HG03457 (cell line): ENCODE data around the gene ARHGEF16.

Experiments
- ATAC-seq: cut with Tn5 transposase; IDR thresholded peaks from one replicate; pipeline ENCODE4 v1.9.1; 2021; ENCODE audit warnings: moderate number of reproducible peaks; ENCODE audit not compliant: unreplicated experiment

The ARHGEF16 gene

DNA sequence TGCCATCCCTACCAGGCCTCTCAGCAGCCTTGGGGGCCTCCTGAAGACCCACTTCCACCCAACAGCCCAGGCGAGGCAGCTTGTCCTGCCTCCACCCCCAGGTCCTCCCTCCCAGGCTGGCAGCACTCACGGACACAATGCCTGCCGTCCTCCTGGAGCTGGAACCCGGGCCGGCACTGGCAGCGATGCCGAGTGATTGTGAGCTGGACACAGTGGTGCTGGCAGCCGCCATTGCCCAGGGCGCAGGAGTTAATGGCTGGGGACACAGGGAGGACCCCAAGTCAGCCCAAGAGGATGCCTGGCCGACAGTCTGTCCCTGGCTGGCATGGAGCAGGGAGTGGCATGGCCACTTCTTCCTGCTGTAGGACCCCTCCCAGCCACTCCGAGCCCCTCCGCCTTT lies 60.8 kb downstream of the ARHGEF16 start:
- ATAC-seq = no peak

DNA sequence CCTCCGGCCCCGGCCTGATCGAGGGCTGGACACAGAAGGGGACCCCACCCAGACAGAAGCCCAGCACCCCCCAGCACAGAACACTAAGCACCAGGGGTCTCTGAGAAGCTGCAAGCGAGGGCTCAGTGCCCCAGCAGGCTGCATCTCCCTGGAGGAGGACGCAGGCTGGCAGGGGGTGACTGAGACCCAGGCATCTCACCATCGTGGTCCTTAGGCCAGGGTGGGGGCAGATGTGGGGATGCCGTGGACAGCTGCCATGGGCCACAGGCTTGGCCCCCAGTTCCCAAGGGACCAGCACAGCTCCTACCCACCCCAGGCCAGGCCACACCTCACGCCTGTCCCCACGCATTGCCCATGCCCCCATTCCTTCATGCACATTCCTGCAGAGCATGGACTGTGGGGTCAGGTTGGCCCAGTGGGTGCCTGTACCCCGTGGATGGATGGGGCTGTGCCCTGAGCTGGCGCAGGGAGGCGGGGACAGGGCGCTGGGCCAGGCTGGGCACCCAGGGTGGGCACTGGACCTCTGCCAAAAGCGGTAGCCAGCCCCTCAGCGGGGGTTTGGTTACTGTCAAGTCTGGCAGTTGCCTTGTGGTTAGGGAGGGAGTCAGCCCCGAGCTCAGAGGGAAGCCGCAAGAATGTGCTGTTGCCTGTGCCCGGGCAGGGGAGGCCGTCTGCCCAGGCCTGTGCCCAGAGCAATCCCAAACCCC lies 61.5 kb downstream of the ARHGEF16 start:
- ATAC-seq = no peak

DNA sequence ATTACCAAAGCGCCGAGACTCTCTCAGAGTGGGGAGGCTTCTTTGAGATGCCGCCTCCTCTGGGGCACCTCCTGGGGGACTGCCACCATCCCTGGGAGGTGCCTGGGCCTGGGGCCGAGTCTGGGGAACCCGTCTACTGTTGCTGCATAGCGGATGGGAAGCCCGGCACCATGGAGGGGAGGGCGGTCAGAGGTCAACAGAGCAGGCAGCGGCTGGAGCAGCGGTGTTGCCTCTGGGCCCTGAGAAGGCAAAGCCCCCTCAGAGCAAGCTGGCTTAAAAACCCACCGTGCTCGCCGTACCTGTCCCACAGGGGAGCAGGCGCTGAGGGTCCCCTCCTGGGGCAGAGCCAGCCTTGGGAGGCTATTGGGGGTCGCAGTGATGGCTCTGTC lies 62.0 kb downstream of the ARHGEF16 start:
- no peak for ATAC-seq

DNA sequence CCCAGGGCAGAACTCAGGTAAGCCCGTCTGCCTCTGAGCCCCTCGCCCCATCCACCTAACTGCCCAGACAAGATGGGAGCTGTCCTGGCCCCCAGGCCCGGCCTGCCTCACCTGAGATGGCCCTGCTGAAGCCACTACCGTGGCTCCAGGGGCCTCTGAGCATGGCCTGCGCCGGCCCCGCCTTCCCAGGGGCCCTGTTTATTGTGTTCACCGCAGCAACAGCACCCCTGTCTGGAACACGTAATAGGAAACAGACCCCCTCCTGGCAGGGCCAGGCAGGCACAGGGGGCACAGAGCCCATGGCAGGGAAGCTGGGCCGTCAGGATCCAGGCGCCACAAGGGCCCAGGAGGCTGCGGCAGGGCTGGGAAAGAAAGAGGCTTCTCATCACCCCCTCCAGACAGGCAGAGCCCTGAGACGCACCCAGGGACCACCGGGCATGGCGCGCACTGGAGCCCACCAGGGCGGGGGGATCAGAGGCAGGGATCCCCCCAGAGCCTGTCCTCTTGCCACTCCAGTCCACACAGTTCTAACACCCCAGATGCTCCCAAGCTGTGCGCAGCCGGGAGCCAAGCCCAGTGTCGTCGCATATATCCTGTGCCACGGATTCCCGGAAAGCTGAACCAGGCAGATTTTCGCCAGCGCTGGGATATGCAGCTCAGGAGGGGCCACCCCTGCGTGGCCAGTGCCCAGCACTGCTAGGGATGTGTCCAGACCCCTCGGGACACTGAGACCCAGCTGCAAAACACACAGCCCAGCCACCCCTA lies 62.6 kb downstream of the ARHGEF16 start:
- ATAC-seq = no peak

DNA sequence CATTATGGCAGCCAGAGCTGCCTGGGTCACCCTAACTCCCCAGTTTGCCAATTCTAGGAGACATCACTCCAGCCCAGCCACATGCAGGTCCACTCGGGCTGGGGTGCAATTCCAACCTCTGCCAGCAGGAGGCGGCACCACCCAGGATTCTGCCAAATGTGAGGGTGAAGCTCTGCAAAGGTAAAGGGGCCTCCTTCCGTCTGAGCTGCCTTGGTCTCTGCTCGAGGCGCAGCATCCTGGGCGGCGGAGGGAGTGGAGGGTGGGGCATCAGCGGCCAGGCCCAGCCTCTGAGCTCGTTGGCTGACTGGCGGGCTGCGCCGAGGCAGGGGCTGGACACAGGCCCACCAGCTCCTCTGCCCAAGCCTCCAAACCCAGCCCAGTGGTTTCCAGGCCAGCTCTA lies 63.8 kb downstream of the ARHGEF16 start:
- ATAC-seq = no peak

DNA sequence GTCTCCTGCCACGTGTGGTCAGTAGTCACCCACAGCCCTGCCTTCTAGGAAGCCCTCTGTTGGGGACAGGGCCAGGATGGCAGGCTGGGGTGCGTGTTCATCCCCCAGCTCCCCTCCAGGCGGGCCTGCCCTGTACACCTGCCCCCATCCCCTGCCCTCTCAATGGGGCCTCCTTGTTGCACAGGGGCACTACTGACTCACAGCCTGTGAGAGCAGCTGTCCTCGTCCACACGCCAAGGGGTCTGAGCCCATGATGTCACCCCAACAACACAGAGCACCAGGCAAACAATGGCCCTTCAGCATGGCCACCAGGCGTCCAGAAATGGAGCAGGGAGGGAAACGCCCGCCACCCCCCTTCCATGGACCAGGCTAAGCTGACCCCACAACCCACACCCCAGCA lies 64.3 kb downstream of the ARHGEF16 start:
- no peak for ATAC-seq

DNA sequence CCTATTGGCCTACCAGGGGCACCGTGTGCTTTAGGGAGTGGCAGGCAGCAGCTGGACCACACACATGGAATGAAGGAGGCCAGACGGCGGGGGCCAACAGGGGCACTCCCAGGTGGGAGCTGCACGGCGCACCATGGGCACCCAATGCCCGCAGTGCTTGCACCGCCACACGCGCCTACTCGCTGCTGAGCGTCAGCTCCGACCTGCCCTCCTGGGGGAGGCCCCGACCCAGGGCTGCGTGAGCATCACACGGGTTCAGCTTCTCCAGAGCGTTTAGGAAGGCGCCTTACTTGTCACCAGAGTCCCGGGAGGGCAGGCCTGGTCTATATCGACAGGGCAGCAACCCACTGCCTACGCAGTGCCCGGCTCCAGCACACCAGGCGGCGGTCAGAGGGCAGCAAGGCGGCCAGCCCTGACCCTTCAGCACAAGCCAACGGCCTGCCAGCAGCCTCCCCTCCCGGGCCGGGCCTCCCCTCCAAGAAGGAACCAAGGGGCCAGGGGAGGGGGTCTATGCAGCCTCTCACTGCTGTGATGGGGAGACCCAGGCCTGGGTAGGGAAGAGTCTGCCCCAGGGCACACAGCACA lies 64.9 kb downstream of the ARHGEF16 start:
- no peak for ATAC-seq

DNA sequence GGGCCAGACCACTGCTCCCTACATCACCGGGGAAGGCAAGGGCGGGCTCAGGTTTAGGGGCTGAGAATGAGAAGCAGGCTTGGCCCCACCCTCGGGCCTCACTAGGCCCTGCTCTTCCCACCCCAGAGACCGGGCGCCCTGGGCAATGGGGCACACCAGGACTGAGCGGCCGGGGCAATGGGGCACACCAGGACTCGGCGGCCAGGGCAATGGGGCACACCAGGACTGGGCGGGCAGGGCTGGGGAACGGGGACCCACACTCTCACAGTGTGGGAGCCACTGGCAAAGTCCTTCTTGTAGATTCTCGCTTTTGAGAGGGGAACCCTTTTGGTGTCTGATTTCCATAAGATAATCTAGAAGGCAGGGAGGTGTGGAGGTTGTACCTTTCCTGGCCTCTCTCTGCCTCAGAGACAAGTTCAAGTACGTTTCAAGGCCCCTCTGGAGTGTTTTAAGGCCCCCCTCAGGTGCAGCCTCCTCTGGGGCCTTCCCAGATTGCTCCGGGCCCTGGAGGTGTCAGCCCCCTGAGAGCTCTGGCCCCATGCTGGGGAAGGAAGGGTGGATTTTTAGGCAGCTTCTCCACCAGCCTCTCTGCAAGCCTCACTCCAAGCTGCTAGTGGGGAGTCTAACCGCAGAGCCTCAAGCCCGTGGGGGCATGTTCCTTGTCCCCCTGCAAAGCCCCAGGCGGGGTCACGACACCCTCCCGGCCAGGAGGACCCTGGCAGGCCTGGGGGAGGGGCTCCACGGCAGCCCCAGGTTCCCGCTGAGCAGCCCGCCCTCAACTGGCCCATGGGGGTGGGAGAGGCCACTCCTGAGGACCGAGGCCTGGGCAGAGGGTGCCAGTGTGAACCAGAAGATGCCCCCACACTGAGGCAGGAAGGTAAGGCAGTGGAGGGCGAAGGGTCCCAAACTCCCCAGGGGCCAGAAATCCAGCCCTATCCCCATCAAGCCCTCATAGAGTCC lies 66.2 kb downstream of the ARHGEF16 start:
- ATAC-seq = no peak

DNA sequence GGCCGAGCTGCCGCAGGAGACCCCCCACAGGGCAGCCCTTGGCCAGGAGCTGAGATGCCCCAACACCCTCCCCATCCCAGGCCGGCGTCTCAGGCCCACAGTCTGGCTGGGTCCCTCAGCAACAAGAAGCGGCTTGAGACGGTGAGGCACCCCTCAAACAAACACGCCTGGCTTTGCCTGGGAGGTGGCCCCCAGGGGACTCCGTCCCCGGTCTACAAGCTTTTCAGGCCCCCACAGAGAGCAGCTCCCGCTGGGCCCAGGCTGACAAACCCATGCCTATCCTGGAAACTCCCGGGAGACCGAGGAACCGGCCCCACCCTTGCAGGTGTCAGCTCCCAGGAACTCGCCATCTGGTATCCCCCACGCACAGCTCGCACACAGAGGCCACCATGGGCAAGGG lies 67.0 kb downstream of the ARHGEF16 start:
- no peak for ATAC-seq

DNA sequence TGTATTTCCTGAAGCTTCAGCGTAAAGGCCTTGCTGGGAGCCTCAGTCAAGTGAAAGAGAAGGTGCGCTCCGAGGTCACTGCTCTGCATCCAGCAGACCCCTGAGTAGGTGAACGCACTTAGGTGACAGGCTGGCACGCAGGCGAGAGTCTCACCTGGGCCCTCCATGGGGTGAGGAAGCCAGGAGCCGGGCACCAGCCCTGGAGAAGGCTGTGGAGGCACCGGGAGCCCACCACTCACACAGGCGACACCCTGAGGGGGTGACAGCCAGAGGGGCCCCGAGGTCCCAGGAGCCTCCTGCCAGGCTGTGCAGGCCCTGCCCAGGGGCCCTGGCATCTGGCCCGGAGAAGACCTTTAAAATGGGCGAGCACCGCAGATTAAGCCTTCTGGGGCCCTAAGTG lies 67.6 kb downstream of the ARHGEF16 start:
- no peak for ATAC-seq

DNA sequence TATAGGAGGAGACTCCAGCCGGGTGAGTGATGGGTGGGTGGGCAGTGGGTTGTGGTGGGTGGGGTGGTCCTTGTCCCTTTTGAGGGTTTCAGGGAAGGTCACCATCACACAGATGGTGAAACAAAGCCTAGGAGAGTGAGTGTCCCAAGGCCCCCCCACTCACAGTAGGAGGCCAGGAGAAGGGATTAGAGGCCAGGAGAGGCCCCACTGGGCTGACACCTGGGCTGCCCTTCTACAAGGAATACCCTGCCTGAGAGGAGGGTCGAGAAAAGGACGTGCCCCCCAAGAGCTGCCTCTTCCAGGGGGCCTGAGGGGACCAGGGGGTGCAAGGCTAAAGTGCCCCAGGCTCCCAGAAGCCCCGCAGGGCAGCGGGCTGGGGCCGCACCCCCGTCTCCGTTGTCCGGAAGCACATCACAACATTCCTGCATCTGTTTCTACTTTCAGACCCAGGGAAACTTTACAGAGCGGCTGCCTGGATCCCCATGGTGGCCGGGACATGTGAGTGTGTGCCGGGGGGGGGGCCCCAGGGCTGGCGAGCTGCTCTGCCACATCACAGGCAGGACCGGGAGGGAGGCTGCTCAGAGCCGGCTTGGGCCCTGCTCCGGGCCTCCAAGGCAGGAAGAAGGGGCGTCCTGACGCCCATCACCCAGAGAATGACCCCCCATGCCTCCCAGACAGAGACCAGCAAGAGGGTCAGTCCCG lies 68.2 kb downstream of the ARHGEF16 start:
- ATAC-seq = no peak

DNA sequence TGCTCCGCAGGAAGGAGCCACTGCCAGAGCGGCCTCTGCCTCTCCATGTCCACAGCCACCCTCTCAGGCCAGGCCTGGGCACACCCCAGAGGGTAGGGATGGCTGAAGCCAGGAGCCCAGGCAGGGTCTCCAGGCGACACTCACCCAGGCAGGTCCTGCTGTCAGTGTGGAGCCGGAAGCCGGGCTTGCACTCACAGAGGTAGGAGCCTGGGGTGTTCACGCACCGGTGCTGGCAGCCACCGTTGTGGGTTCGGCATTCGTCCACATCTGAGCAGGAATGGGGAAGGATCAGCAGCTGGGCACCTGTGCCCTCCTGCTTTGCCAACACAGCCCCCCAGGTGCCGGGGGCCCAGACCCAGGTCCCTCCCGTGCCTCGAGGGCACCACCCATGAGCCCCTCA lies 69.5 kb downstream of the ARHGEF16 start:
- no peak for ATAC-seq

DNA sequence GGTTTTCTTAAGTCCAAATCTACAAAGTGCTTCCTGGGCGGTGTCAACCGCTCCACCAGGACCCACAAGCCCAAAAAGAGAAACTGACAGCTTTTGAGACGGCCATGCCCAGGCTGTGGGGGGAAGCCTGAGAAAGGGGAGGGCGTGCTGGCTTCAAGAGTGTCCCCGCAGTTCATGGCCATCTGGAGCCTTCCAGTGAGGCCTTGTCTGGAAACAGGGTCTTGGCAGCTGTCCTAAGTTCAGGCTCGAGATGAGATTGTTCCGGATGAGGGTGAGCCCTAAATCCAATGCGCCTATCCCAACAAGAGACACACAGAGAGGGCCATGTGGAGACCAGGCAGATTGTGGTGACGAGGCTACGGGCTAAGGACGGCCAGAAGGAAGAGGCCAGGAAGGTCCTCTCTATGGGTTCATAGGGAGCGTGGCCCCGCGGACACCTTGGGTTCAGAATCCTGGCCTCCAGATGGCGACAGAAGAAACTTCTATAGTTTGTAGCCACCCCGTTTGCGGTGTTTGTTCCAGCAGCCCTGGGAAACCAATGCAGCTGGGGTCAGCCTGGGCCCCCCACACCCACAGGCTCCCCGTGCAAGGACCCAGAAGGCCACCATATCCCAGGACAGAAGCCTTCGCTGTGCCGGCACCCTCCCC lies 70.2 kb downstream of the ARHGEF16 start:
- no peak for ATAC-seq

DNA sequence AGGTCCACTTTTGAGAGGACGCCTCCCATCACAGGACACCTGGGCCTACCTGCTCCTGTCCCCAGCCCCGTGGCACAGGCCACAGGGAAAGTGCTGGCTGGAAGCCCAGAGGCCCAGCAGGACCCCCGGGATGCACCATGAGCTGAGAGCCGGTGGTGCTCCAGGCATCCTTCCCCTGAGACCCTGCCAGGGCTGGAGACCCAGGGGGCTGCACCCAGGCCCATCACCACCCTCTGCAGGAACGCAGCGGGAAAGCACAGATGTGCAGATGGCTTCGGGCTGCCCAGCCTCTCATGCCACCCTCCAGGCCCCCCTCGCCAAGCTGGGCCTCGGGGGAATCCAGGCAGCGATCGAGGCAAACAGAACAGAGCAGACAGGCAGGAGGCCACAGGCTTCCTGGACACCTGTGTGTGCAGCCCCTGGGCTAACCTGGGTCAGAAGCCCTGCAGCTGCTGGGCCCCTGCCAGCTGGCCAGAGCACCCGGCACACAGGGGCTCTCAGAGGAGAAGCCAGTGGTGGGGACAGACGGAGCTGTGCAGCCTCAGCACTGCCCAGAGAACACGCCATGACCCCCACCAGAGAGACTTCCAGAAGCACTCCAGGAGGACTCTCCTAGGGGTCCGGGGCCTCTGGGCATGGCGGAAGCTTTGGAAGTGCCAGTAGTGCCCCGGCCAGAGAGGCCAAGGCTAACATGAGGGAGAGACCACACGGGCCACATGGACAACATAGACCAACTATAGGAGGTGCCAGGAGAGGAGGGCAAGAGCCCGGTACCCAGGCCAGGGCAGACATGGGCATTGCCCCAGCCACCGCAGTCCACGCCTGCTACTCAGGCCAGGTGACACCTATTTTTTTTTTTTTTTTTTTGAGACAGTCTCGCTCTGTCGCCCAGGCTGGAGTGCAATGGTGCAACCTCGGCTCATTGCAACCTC lies 71.4 kb downstream of the ARHGEF16 start:
- no peak for ATAC-seq

DNA sequence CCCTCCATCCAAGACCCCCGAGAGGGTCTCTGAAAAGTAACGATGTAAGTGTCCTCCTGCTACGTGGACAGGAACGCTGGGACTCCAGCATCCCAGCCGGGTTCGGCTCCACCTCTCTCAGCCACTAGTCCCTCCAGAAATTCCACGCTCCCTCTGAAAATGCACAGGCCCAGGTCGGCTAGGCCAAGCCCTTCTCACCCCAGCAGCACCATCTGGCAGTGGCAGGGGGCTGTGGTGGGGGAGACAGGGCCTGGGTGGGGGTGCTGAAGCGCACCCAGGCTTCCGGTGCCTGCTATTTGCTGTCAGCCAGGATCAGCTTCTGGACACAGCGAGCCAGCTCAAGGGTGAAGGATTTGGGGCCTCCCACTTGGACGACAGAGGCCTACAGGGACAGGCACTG lies 73.3 kb downstream of the ARHGEF16 start:
- no peak for ATAC-seq

DNA sequence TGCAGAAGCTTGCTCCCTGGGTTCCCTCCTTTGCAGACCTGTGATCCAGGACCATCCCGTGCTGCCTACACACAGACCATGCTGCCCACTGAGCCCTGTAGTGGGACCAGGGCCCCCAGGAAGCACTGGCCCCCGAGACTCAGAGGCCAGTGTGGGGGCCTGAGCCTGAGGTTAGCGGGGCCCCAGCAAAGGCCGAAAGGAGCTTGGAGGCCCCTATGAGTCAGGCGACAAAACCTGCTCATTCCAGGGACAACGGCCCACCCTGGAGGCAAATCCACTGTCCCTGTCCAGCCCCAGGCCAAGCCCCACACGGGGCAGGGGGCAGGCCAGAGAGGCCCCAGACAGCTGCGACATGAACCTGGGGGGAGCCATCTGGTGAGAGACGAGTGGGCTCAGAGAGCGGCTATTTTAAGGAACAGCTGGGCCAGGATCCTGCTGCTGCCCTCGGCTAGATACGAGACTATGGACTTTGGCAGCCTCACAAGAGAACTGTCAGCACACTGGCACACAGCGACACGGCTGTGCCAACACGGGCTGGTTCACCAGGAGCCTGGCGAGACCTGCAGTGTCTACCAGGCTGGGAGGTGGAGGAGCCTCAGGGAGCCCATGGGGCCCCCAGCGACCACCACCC lies 74.7 kb downstream of the ARHGEF16 start:
- no peak for ATAC-seq

DNA sequence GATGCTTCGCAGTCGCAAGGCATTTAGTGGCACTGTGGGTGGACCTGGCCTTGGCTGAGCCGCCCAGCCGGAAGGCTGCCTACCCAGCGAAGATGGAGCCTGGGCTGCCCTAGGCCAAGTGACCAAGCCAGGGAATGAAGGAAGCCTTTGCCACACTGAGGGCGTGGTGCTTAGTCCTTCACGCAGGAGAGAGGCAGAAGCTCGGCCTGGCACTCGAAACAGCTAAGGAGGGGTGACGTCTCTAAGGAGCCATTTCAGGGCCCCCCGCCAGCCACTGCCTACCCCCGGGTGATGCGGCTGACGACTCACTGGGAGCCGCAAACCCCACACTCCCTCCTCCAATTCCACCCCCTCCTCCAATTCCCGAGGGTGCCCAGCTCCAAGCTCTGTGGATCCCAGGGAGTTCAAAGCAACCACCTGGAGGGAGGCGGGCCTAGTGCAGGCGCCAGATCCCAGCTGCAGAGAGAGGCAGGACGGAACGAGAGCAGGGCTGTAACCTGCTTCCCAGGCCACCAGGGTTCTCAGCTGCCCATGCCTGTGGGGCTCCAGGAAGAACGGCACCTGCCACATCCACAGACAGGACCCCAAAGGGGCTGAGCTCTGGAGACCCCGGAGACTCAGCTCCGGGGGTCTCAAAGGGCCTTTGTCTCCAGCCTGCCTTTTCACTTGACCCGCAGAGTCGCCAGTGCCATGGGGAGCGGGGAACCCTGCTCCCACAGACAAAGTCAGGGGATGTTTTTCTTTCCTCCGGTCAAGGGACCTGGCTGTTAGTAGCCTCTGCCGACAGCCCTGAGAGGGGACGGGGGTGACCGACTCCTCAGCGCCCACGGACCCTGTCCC lies 75.8 kb downstream of the ARHGEF16 start:
- ATAC-seq = no peak
